ENCODE results near the gene PROX1. TPM values are rescaled to one million over a fixed set of nuclear protein-coding genes. Genes with fewer than 3 reads are reported as not detected.

The PROX1 gene
- total RNA-seq, 1 donor from 2014 or later: 6.7 TPM

DNA sequence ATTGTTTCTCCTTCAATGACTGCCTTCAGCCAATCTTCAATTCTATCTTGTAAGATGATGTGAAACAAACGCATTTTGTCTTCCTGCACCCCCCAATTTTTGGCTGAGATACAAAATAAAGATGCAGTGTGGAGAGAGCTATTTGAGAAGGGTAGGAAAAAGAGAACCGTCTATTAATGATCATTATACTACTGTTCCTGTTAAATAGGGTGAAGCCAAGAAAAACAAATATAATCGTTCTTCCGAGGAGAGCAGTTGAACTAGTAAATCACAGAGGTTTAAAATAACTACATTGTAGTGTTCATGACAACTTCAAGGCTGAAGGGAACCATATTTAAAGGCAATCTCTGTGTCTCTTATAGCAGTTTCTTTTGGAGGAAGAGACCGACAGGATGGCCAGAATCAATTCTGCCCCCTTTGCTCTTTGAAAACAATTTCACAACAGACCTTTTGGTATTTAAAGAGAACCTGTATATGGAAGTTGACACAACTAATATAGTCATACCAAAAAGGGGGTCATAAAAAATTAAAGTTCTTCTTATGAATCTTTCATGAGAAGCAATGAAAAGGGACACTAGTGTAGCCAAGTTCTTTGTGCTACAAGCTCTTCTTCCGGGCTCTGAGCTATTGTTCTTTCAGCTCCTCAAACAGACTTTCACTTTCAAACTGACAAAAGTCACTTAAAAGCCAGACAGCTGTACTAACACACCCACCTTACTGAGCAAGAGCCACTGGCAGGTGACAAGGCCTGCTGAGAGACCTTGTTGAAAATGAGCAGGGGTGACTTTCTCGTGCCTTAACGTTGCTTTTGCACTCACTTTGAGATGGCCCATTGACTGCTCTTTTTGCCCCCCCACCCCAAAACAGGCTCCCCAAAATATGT, 30.9 kb downstream of the PROX1 start:
- no peak for DNase-seq (ENCODE audit: low read depth)

DNA sequence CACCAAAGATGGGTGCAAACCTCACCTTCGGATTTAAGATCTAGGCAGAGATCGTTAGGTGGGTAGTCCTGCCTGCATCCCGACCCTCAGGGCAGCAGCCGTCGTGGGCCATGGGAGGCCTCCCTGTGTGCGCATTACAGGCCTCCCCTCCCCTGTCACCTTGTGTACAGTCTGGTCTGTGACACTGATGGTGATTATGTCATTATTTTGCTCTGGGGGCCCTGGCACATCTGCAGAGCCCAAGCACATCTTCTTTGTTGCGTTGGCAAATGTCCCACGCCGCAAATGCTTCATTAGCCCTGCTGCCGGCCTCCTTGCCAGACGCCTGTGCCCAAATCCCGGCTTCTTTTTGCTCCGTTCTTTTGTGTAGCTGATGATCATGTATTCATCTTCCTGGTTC, 31.7 kb downstream of the PROX1 start:
- no peak for DNase-seq (ENCODE audit: low read depth)

DNA sequence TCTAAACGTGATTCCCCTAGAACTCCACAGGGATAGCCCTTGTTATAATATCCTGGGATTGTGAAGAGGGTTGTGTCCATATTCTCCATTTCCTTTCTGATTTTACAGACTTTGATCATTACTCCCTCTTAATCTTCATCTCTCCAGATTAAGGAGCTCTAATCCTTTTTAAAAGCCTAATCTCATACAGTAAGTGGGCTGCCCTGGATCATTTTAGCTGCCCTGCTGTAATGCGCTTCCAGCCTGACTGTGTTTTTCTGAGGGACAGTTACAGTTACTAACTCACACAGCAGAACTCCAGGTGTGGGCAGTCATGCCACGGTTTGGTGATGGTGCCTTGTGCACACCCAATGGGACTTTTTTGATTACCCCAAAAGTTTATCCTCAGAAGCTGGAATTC, 33.5 kb downstream of the PROX1 start:
- no peak for DNase-seq (ENCODE audit: low read depth)

DNA sequence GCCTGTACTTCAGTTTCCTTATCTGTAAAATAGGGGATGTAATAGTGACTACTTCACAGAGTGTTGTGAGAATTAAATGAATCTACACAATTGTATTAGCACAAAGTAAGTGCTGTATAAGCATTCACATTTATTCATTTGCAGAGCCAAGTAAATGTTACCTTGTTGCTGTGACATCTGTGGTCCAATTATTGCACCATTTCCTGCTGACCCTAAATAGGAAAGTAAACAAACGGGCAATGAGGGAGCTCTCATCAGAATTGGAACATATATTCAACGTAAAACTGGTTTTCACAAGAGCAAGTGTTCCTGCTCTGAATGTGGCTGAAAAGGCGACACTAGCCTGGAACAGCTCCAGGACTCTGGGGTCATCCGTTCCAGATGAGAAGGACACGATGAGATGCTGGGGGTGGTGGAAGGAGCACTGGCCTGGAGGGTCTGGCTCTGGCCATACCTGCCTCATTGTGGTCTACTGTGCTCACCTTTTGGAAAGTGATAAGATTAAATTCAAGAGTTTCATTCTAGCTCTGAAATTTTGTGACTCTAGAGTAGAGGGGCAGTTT, 34.5 kb downstream of the PROX1 start:
- no peak for DNase-seq (ENCODE audit: low read depth)

DNA sequence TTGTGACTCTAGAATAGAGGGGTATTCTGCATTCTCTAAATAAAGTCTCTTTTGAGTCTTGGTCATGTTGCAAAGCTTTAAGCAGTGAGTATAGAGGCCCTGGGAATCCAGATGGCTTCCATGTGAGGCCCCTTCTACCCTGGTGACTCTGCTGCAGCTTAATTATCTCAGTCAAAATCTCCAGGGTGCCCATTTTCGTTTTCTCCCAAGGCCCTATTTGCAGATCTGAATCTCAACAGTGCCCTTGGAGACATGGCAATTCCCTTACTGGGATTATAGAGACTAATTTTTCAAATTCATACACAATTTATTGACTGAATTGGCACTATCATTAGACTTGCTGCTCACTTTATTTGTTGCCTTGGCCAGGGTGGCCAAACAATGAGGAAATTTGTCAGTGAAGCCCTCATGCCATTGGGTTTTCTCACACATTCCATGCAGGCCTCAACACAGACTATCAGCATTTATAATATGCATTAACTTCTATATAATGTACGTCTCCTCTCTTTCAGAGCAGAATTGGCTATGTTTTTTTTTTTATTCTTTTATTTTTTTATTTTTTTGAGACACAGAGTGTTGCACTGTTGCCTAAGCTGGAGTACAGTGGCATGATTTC, 35.1 kb downstream of the PROX1 start:
- DNase-seq (ENCODE audit: low read depth): no peak

DNA sequence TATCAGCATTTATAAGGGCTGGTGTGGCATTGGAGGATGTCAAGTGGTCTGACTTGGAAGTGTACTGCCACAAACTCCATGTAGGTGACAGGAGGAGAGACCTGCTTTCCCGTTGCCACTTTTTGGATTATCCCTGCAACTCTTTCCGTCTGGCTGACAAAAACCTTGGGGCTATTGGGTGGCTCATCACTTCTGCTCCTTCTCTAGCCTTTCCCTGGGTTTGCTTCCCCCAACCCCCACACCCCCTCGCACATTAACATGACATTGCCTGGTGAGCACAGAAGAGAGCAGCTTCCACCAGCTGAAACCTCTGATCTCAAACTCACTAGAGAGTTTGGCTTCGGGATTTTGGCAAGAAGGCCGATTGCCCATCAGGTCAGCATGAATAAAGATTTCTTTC, 39.2 kb downstream of the PROX1 start:
- no peak for DNase-seq (ENCODE audit: low read depth)

DNA sequence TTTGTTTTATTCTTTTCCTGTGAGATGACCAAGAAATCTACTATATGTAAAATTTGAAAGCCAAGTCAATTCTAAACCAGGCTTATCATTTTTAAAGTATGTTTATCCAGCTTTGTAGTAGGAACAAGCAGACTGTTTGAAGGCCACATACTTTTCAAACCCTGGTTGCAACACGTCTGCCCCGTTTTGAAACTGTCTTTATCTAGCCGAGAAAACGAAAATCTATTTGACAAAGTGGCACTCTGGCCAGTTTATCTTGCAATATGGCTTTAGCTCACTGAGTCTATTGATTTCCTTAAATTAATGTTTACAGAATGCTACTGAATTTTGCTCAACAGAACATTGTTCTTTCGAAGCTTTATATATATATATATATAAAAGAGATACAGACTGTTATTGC, 39.7 kb downstream of the PROX1 start:
- no peak for DNase-seq (ENCODE audit: low read depth)

DNA sequence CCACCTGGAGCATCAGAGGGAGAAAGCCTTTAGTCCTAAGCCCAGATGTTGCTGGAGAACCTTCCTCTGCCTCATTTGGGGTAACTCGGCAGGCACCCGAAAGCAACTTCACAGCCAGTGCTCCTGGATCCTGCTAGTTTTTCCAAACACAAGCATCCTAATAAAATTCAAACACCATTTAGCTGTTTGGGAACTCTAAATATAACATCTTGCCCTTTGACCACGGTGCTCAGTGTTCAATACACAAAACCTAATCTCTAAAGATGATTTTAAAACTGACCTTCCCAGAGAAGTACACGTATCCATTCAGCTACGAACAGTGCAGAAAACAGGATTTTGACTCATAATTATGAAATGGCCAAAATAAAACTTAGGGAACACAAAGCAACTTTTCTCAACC, 40.3 kb downstream of the PROX1 start:
- DNase-seq (ENCODE audit: low read depth): no peak

DNA sequence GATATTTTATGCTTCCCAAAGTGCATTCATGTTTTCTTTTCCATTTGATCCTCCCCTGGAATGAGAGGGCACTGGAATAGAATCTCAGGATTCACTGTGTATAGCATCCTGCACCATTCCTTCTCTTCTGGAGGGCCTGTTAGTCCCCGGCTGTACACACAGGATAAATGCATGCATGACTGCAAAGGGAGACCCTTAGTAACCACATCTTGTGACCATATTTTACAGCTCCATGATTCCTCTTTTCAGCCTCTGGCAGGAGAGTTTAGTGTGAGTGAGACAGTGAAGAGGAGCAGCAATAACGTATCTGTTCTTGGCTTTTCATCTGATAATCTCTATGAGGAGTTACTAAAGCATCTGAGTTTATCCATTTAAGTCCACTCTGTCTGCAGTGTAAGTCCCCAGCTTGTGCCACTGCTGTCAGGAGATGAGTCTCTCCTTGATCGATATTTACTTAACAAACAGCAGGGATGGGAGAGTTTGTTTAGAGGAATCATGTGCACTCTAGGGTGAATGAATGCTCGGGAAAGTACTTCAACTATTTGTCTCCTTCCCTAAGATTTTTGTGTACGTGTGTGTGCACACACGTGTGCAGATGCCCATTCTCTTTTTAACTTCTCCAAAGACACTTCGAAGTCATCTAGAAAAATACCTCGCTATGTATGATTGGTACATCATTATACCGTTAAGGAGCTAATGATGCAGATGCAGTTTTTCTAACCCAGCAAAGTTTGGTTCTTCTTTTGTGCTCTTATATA, 41.1 kb downstream of the PROX1 start:
- DNase-seq (ENCODE audit: low read depth): no peak

DNA sequence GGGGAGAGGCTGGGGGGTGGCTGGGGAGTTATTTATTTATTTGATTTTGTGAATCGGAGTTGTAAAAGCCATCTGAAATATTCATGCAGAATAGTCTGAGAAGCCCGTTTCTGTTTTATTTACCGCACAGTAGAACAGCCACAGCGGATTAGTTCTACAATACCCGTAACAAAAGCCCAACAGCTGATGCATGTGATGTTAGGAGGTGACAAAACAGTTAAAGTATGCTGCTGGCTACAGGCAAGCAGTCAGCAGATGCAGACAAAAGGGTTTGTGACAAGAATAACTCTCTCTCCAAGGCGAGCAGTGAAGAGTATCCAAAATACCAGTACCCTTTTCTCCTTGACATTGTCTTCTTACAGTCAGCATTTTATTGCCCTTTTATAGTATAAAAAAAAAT, 42.0 kb downstream of the PROX1 start:
- DNase-seq (ENCODE audit: low read depth): peak; percentile 94

DNA sequence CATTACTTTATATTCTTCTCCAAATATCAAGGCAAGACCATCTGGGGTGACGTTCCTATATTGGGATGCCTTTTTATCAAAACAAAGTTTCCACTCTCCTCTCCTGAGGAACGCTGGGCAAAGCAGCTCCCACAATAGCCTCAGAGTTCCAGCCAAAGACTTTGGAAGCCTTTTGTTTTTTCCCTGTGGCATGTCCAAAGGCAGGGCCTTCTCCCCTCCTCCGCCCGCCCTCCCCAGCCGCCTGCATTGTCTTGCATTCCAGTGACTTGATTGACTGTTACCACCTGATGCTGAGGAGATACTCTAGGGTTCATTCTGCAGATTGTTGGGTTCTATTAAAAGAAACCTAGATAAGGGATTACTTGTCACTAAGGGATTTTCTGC, 43.5 kb downstream of the PROX1 start:
- peak; percentile 93 for DNase-seq (ENCODE audit: low read depth)

DNA sequence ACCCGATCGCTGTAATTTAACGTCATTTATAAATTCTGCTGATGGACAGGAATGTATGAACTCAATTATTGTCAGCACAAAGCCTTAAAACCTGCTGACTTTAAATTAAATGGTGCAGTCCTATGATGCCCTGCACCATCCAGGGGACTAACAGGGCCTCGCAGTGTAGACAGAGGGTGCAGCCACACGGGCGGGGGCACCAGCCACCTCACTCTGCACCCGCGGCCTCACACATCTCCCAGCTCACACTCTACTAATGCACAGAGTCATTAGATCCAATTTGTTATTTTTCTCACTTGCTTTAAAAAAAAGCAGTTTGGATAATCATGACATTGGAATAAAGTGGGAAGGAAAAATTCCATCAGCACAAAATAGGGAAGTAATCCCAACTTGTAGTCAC, 49.7 kb downstream of the PROX1 start:
- DNase-seq (ENCODE audit: low read depth): no peak

DNA sequence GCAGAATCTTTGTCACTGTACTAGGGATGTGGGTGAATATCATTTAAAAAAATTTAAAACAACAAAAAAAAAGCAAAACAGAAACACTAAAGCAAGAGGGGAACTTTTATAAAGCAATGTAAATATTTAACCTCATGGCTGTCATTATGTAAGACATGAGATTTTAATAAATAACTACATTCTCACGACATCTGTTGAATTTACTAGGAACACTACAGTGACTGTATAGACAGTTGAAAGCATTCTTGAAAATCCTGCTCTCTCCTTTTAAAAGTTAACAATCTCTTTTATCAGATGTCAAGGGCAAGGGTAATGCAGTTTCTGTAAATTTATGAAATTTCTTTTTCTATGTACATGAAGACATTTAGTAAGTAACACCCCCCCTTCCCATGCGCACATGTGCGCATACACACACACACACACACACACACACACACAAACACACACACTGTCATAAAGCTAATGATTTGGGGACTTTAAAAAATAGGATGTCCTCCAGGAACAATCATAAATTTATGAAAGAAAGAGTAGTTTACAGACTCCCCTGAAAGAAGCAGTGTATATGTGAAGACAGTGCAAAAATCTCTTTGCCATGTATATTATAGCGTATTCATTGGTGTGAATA, 51.7 kb downstream of the PROX1 start:
- no peak for DNase-seq (ENCODE audit: low read depth)

DNA sequence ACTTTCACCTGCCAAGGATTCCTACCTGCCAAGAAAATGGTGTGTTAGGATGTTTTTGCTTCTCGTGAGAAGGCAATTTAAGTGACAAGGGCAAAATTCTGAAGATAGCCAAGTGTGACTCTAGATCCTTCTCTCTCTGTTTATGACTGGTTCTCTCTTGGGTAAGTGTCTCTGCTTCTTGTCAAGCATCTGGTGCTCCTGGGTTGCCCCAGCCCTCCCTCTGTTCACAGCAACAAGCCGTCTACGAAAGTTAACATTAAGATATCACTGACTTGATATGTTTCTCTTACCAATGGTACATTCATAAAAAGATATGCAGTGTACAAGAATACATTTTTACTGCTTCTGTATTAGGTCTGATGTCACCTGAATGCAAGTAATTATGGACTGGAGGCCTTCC, 55.4 kb downstream of the PROX1 start:
- no peak for DNase-seq (ENCODE audit: low read depth)

DNA sequence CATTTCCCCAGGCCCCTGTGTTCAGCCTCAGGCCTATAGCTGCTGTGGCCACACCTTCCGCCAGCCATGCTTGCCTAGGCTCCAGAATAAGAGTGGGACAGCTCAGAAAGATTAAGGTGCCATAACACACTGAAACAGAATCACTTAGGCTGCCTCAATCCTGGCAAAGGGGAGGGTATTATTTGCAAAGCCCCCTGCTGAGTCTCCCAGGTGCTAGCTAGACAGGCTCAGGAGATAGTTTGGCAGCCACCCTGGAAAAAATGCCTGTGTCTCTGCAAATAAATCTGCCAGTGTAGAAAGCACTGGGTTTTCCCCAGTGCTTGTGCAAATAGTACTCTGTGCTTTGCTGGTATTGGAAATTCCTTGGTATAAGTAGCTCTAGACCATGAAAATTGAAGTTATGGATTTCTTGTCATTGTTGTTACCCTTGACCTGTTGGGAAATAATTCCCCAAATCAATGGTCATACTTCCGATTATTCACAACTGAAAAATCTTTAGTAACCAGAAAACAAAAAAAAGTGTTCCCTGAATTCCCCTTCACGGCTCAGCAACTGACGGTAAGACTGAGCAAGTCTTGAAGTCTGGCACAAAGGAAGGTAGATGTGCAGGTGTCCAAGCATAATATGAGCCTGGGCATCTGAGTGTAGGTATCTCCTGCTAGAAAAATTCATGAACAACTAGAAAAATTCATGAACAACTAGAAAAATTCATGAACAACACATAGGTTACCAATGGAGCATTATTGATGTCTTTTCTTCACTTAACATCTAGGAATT, 56.9 kb downstream of the PROX1 start:
- DNase-seq (ENCODE audit: low read depth): no peak

DNA sequence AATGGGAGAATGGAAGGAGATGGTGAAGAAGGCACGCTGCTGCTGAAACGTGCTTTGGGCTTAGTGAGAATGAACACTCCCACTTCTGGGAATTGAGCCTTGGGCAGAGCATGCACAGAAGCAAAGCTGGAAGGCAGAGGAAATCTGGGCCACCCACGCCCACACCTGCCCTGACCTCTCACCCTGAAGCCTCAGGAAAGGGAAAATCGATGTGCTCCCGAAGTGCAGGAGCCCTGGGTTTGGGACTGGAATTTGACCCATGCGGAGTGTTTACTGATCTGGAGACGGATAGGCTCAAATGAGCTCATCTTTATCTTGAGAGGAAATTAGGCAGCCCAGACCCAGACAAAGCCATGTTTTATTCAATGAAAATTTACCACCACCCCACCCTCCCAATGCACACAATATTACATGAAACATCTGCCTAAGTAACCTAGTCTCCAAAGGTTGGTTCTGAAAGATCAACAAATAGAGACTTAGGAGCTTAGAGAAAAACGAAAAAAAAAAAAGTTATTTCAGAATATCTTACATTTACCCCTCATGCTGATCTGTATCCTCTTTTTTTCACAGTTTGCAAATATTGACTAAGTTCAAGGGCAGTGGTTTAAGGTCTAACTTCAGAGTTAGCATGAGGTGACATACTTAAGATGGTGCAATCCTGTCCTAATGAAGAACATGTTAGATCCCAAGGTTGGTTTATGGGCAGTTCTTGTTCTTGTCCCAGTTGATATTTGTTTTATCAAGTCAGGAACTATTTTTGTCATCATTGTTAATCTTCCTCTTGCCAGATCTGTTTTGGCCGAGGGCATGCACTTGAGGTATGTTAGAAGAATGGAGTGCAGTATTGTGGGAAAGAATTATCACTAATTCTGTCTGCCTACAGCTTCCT, 63.0 kb downstream of the PROX1 start:
- peak; percentile 55 for DNase-seq (ENCODE audit: low read depth)

DNA sequence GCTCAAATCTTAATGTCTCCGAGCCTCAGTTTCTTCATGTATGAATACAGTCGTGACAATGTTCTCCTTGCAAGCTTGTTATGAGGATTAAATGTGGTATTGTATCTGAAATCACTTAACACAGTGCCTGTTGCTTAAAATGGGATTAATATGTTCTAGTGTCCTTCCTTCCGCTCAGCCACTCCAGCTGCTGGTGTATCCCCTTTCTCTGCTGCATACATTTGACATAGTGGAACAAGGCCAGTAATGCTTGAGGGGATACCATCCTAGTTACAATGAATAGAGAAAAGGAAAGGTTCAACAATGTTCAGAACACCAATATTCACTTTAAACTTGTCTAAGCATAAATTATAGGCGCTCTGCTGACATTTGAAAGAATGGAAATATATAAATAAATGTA, 64.0 kb downstream of the PROX1 start:
- no peak for DNase-seq (ENCODE audit: low read depth)

DNA sequence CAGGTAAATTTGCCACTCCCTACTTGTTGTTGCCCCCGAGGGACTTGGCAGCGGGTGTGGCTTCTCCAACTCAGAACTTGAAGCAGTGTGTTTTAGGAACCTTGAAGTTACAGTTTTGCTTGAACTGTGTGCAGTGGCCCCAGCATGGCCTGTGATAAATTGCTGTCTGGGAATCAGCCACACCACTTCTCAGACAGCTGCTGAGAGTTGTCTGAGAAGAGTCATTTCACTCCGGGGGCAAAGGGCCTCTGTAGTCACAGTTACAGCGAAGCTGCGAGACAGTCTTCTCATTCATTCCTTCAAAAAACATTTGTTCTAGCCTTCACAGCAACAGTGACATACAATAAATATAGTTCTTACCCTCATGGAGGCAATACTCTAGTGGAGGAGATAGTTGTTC, 70.3 kb downstream of the PROX1 start:
- DNase-seq (ENCODE audit: low read depth): peak; percentile 36

DNA sequence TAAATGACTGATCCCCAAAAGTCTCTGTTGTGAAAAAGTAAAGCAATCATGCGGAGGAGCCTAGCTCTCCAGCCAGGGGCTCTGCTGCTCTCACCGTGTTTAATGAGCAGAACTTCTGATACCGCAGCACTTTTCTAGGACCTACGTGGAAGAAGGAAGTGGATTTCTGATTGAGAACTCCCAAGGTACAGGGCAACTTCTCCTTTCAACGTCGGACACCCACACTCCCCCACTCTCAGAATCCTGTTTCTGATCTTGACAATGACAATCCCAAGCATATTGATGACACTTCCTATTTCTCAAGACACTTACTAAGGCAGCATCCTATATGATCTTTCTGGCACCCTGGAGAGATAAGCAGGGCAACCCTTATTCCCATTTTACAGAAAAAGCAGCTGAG, 78.4 kb downstream of the PROX1 start:
- DNase-seq (ENCODE audit: low read depth): no peak

DNA sequence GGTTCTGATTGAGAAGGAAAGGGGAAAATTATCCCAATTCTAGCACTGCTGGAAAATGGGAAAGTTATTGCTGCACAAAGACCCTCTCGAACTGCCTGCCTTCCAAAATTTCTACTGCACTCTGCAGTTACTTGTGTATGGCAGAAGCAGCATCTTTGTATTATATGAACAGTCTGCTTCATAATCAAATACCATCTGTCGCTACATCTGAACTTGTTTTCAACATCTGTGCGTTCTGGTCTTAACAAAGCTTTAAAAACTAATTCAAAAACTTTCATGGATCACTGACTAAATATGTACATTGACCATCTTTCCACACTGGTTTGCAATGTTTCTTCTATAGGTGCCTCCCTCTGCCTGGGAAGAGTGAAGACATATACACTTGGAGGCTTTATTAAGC, 79.2 kb downstream of the PROX1 start:
- DNase-seq (ENCODE audit: low read depth): no peak

Data from myocyte (in vitro differentiated cells).